K562 (cell line): ENCODE results near the gene FADD. TPM values are rescaled to one million over a fixed set of nuclear protein-coding genes. Genes with fewer than 3 reads are reported as not detected.

Source experiments
- ATAC-seq: fragments of 200-7000 bp; cut with Tn5 transposase; 3 replicates; pipeline ENCODE4 v1.9.1; 2020; ENCODE audit warnings: moderate library complexity
- BruUV-seq: library from RNA; stranded (reverse); fragments of 400-500 nt; replicated peaks from 2 replicates; lab custom pipeline; 2021; lab: Mats Ljungman, UMichigan
- CTCF ChIA-PET: fragments of 300-600 bp; formaldehyde crosslinking; extraction: SDS; loops from one replicate; lab custom pipeline; 2021; ENCODE audit warnings: low intra/inter-chr PET ratio; lab: Yijun Ruan, JAX
- POLR2A ChIA-PET: fragments of 300-600, 350-650 bp; sonication (Branson Sonifier 250); formaldehyde crosslinking; extraction: SDS; loops from one replicate; lab custom pipeline; 2021; ENCODE audit warnings: antibody characterized with exemption, inconsistent platforms; lab: Yijun Ruan, JAX
- DNase-seq, 4 experiments: peaks; one replicate each; pipeline versions ENCODE4 v3.0.0 to v3.0.0-alpha.2; 2011 to 2018; ENCODE audit warnings: low spot score in 3 of 4, mixed read lengths in 3 of 4; ENCODE audit errors: extremely low read depth in 1 of 4
- FAIRE-seq: peaks from 2 replicates; lab custom pipeline; 2011; peaks lifted over from hg19 to GRCh38; lab: Jason Lieb, UNC
- H2AFZ ChIP-seq: 2 replicates; pipeline ENCODE4 v1.6.0; 2011; ENCODE audit warnings: low read depth, low read length, control low read depth, inconsistent platforms
- H3K27ac ChIP-seq: fragments of 200-600 bp; 3 replicates; pipeline ENCODE4 v1.8.0; 2011; ENCODE audit warnings: low read depth, mild to moderate bottlenecking, control low read depth, inconsistent platforms, low read length, moderate library complexity, mixed read lengths; ENCODE audit errors: extremely low read depth
- H3K27me3 ChIP-seq, 2 experiments: fragments of 300-600 bp in 1 of 2; 2 replicates in 1 of 2; 3 replicates in 1 of 2; pipeline versions ENCODE4 v1.6.0 to v1.8.0; 2011; ENCODE audit warnings: inconsistent platforms in 2 of 2, low read length in 2 of 2, mild to moderate bottlenecking in 1 of 2, mixed read lengths in 1 of 2, moderate library complexity in 1 of 2; ENCODE audit not compliant: control insufficient read depth in 2 of 2, insufficient read depth in 2 of 2
- H3K36me3 ChIP-seq: fragments of 300-600 bp; 3 replicates; pipeline ENCODE4 v1.8.0; 2011; ENCODE audit warnings: mild to moderate bottlenecking, low read length, inconsistent platforms; ENCODE audit not compliant: control insufficient read depth, insufficient read depth
- H3K4me1 ChIP-seq, 2 experiments: fragments of 200-600 bp in 1 of 2; replicated peaks in 1 of 2; 2 replicates in 1 of 2; 3 replicates in 1 of 2; pipeline versions ENCODE4 v1.5.1 to v1.8.0; 2011; ENCODE audit warnings: inconsistent platforms in 2 of 2, low read length in 2 of 2, mild to moderate bottlenecking in 1 of 2, mixed read lengths in 1 of 2, moderate library complexity in 1 of 2; ENCODE audit not compliant: control insufficient read depth in 2 of 2, insufficient read depth in 2 of 2
- H3K4me2 ChIP-seq: 2 replicates; pipeline ENCODE4 v1.6.1; 2011; ENCODE audit warnings: low read length, control low read depth, inconsistent platforms, mixed read lengths; ENCODE audit not compliant: insufficient read depth
- H3K4me3 ChIP-seq: fragments of 200-600 bp; sonication (generic), shearing (Covaris generic); 2 replicates; pipeline ENCODE4 v1.5.1; 2016; ENCODE audit warnings: control low read depth, inconsistent platforms
- H3K79me2 ChIP-seq: fragments of 200-600 bp; 3 replicates; pipeline ENCODE4 v1.8.0; 2011; ENCODE audit warnings: low read length, inconsistent platforms; ENCODE audit not compliant: control insufficient read depth, insufficient read depth
- H3K9ac ChIP-seq, 2 experiments: 2 replicates each; pipeline versions ENCODE4 v1.6.0 to v1.6.1; 2011; ENCODE audit warnings: low read depth in 2 of 2, low read length in 2 of 2, control low read depth in 1 of 2, inconsistent platforms in 1 of 2, mild to moderate bottlenecking in 1 of 2, mixed read lengths in 1 of 2; ENCODE audit not compliant: insufficient read depth in 1 of 2
- H3K9me1 ChIP-seq: one replicate; pipeline ENCODE4 v1.6.0; 2011; ENCODE audit warnings: inconsistent platforms, mild to moderate bottlenecking, low read length, moderate library complexity; ENCODE audit not compliant: control insufficient read depth, insufficient read depth
- H3K9me3 ChIP-seq: replicated peaks from 2 replicates; pipeline ENCODE4 v1.5.1; 2011; ENCODE audit warnings: low read depth, low read length, inconsistent platforms; ENCODE audit not compliant: control insufficient read depth, insufficient read depth
- H4K20me1 ChIP-seq: replicated peaks from 2 replicates; pipeline ENCODE4 v1.6.1; 2011; ENCODE audit warnings: low read length, inconsistent platforms, mixed read lengths; ENCODE audit not compliant: control insufficient read depth, insufficient read depth
- ATF1 ChIP-seq, 2 experiments: fragments of 450-650 bp in 1 of 2; IDR thresholded peaks; 2 replicates each; pipeline ENCODE4 v1.6.1; 2016; ENCODE audit warnings: missing compliant biosample characterization in 1 of 2, missing genetic modification characterization in 1 of 2
- BRD9 ChIP-seq: fragments of 450-650 bp; IDR thresholded peaks from 2 replicates; pipeline ENCODE4 v1.6.1; 2018; ENCODE audit warnings: low read depth; ENCODE audit not compliant: partially characterized antibody
- EP300 ChIP-seq: IDR thresholded peaks from 2 replicates; pipeline ENCODE4 v1.6.1; 2012; ENCODE audit warnings: low read length, improper control_type of control experiment
- MGA ChIP-seq: fragments of 450-650 bp; IDR thresholded peaks from 2 replicates; pipeline ENCODE4 v1.6.1; 2016; ENCODE audit warnings: mild to moderate bottlenecking, moderate library complexity
- WGBS: fragments of 100-300 bp; shearing (Covaris generic); methylation state at CpG from one replicate; pipeline ENCODE4 v1.1.6; 2016; ENCODE audit warnings: low coverage, mixed read lengths; ENCODE audit not compliant: insufficient coverage; ENCODE audit errors: missing lambda C conversion rate; 5-methylcytosine and 5-hydroxymethylcytosine counted together
- in situ Hi-C: fragments of 300-500 bp; cut with MboI; formaldehyde crosslinking; loops from 4 replicates; pipeline ENCODE4 v1.15.0; 2018; ENCODE audit warnings: inconsistent platforms, mixed read lengths
- intact Hi-C: fragments of 100-400 bp; cut with micrococcal nuclease; formaldehyde crosslinking; loops from 2 replicates; pipeline ENCODE4 v1.14.2; 2022
- polyA plus RNA-seq, 8 experiments: library from polyadenylated mRNA; depleted of rRNA in 4 of 8; stranded (reverse) in 5 of 8; unstranded in 3 of 8; fragments of >200 nt; fragmentation: Nextera tagmentation in 2 of 8; fragmentation: Illumina TruSeq in 1 of 8; extraction: Ambion mirVana in 2 of 8; extraction: Trizol in 1 of 8; gene quantifications; 2 replicates each; pipeline versions ENCODE4 v1.2.1 to v1.2.3, GENCODE V29; 2011 to 2014; ENCODE audit warnings: inconsistent platforms in 1 of 8, missing spikeins in 1 of 8
- total RNA-seq, 7 experiments: library from RNA; depleted of rRNA in 6 of 7; stranded (reverse); fragments of >200 nt in 6 of 7; fragmentation: Illumina TruSeq in 2 of 7; extraction: Trizol in 2 of 7; gene quantifications; 2 replicates each; pipeline versions ENCODE4 v1.2.1 to v1.2.3, GENCODE V29; 2011 to 2021; ENCODE audit warnings: low replicate concordance in 1 of 7

The FADD gene
- total and polyA plus RNA-seq, 9 of the 15 experiments (the other 6 are each of a cell fraction or from before 2014, with no cell fraction given), result 0.29 to 26.9 (median 20.4) TPM

- no peak for DNase-seq
- Histone ChIP-seq H3K27ac (no peak overlapping the region), H3K4me3 (no peak overlapping the region), H3K9me1 (no peaks in the 10 kb centered on the region), H4K20me1 (peaks cover 15% of the 10 kb centered on the region), H2AFZ (no peak overlapping the region), H3K4me1 (peaks cover 4 to 13% of the 10 kb centered on the region in 2 experiments; a peak in 4 of 5 replicates), H3K9ac (no peak overlapping the region), H3K27me3 (no peaks in the 10 kb centered on the region), H3K9me3 (no peaks in the 10 kb centered on the region), H3K36me3 (peaks cover 28% of the 10 kb centered on the region), H3K79me2 (peaks cover 23% of the 10 kb centered on the region), H3K4me2 (no peak overlapping the region)
- FAIRE-seq, result no peak
- ChIA-PET CTCF (no interaction called here), POLR2A (interaction anchor here (0.7 to 0.8 kb wide), 2 partner anchors 101 to 536 kb away, joined by 3 read pairs; no protein-coding TSS in a partner anchor)
- in situ Hi-C loops (no loop called here), intact Hi-C loops (no loop called here)
- TF ChIP-seq BRD9 (no peak), EP300 (no peak), ATF1 (CRISPR knock-in tag; IDR thresholded peaks at IDR 0.05) (no peak), ATF1 (tag; IDR thresholded peaks at IDR 0.05) (no peak), MGA (0 out of 2 replicates have a peak, but pooled peaks have one; percentile 25)
- BruUV-seq, result no TSS peak
- no peak for ATAC-seq
- 73% methylated on average over 5 of the region's 5 CpGs for WGBS
Observed at GRCh38 chr11:70210530-70210929, 7.4 kb downstream of the FADD start.
